NCI-H2227 treated with DMSO at 0.1 percent for 48 hours (cell line): ENCODE data around the gene TSN.

ENCODE experiments used
- DNase-seq: peaks from one replicate; lab custom pipeline; 2025; lab: John Stamatoyannopoulos, UW

The TSN gene

GRCh38 chr2:121746071-121746578, 9.3 kb upstream of the TSN start:
- no peak for DNase-seq

- no peak for DNase-seq
Observed at GRCh38 chr2:121748202-121748601, 7.2 kb upstream of the TSN start.

GRCh38 chr2:121754851-121755236, 607 bp upstream of the TSN start:
- DNase-seq: no peak

- no peak for DNase-seq
Observed at GRCh38 chr2:121764681-121765228, 9.3 kb downstream of the TSN start.

- no peak for DNase-seq
Observed at GRCh38 chr2:121766624-121767023, 11.2 kb downstream of the TSN start.

- DNase-seq: no peak
Observed at GRCh38 chr2:121768143-121768755, 12.8 kb downstream of the TSN start.

GRCh38 chr2:121771976-121772742, 16.7 kb downstream of the TSN start:
- no peak for DNase-seq

- DNase-seq: no peak
Observed at GRCh38 chr2:121774235-121774634, 18.8 kb downstream of the TSN start.

GRCh38 chr2:121776361-121776760, 20.9 kb downstream of the TSN start:
- DNase-seq: no peak

- DNase-seq: no peak
Observed at GRCh38 chr2:121776885-121777698, 21.6 kb downstream of the TSN start.

- no peak for DNase-seq
Observed at GRCh38 chr2:121777699-121778058, 22.2 kb downstream of the TSN start.

GRCh38 chr2:121778741-121779487, 23.5 kb downstream of the TSN start:
- DNase-seq: no peak

- no peak for DNase-seq
Observed at GRCh38 chr2:121783180-121783579, 27.7 kb downstream of the TSN start.

GRCh38 chr2:121788685-121789084, 33.2 kb downstream of the TSN start:
- DNase-seq: no peak

GRCh38 chr2:121790276-121790956, 35.0 kb downstream of the TSN start:
- DNase-seq: no peak

GRCh38 chr2:121791290-121791689, 35.8 kb downstream of the TSN start:
- DNase-seq: no peak

- no peak for DNase-seq
Observed at GRCh38 chr2:121791801-121792221, 36.4 kb downstream of the TSN start.

- DNase-seq: no peak
Observed at GRCh38 chr2:121793816-121794215, 38.4 kb downstream of the TSN start.

- no peak for DNase-seq
Observed at GRCh38 chr2:121794233-121794632, 38.8 kb downstream of the TSN start.

GRCh38 chr2:121796239-121796638, 40.8 kb downstream of the TSN start:
- DNase-seq: no peak

- DNase-seq: no peak
Observed at GRCh38 chr2:121798617-121799016, 43.2 kb downstream of the TSN start.
